ENCODE measurements around the gene LCN15. TPM values are rescaled to one million over a fixed set of nuclear protein-coding genes. Genes with fewer than 3 reads are reported as not detected.
"Not testable (repeated sequence)": the region's sequence is repeated elsewhere in the genome, so short reads cannot be mapped to it uniquely, and the experiment has no call there.

LCN15 gene
- total RNA-seq, 2 experiments from 2014 or later, result not detected

GRCh38 chr9:136762221-136762691, 2.1 kb downstream of the LCN15 start:
- no peaks in the 10 kb centered on the region for H3K9me3 ChIP-seq (ENCODE audit: low read length)
- H2AFZ ChIP-seq (ENCODE audit: low read length), result no peak overlapping the region
- no peak overlapping the region for H3K4me3 ChIP-seq (ENCODE audit: low read depth, low read length, poor library complexity, severe bottlenecking)
- no peak for TF ChIP-seq EZH2phosphoT487 (IDR thresholded peaks at IDR 0.05; ENCODE audit: borderline replicate concordance, low read depth, low read length)
- TF ChIP-seq CTCF (conservative IDR thresholded peaks at IDR 0.05; ENCODE audit: low read length), result no peak
- CTCF ChIA-PET (ENCODE audit: unreplicated experiment), result no interaction called here
- no peaks in the 10 kb centered on the region for H3K9me2 ChIP-seq (ENCODE audit: insufficient read depth, low read length)
- no TSS peak for BruUV-seq (replicated peaks)
- no peak overlapping the region for H3K27ac ChIP-seq (ENCODE audit: low read depth, low read length, poor library complexity, severe bottlenecking)
- H3K4me2 ChIP-seq (ENCODE audit: low read length), result no peak overlapping the region
- H4K20me1 ChIP-seq (ENCODE audit: insufficient read depth, low read length), result no peaks in the 10 kb centered on the region
- intact Hi-C loops (cut with micrococcal nuclease; ENCODE audit: unreplicated experiment), result no loop called here
- no peak for DNase-seq (ENCODE audit: low spot score)
- H3K79me2 ChIP-seq (ENCODE audit: insufficient read depth, low read depth, low read length), result no peaks in the 10 kb centered on the region
- POLR2A ChIA-PET, result no interaction called here
- H3K4me1 ChIP-seq (ENCODE audit: insufficient read depth, low read length, poor library complexity, severe bottlenecking), result peaks cover 3% of the 10 kb centered on the region
- H3K36me3 ChIP-seq (ENCODE audit: insufficient read depth, low read length), result no peaks in the 10 kb centered on the region

- H3K27ac ChIP-seq (ENCODE audit: low read depth, low read length, poor library complexity, severe bottlenecking), result no peak overlapping the region
- TF ChIP-seq EZH2phosphoT487 (IDR thresholded peaks at IDR 0.05; ENCODE audit: borderline replicate concordance, low read depth, low read length), result no peak
- TF ChIP-seq CTCF (conservative IDR thresholded peaks at IDR 0.05; ENCODE audit: low read length), result no peak
- H3K36me3 ChIP-seq (ENCODE audit: insufficient read depth, low read length), result no peaks in the 10 kb centered on the region
- no peaks in the 10 kb centered on the region for H3K79me2 ChIP-seq (ENCODE audit: insufficient read depth, low read depth, low read length)
- ChIA-PET POLR2A (no interaction called here), CTCF (ENCODE audit: unreplicated experiment) (interaction anchor here (0.7 kb wide), 1 partner anchor 276 kb away, joined by 12 read pairs; no protein-coding TSS in a partner anchor)
- no peaks in the 10 kb centered on the region for H3K9me2 ChIP-seq (ENCODE audit: insufficient read depth, low read length)
- H3K9me3 ChIP-seq (ENCODE audit: low read length), result no peaks in the 10 kb centered on the region
- BruUV-seq (replicated peaks), result no TSS peak
- DNase-seq (ENCODE audit: low spot score), result no peak
- H3K4me1 ChIP-seq (ENCODE audit: insufficient read depth, low read length, poor library complexity, severe bottlenecking), result peaks cover 3% of the 10 kb centered on the region
- intact Hi-C loops (cut with micrococcal nuclease; ENCODE audit: unreplicated experiment), result no loop called here
- H2AFZ ChIP-seq (ENCODE audit: low read length), result no peak overlapping the region
- H4K20me1 ChIP-seq (ENCODE audit: insufficient read depth, low read length), result no peaks in the 10 kb centered on the region
- H3K4me2 ChIP-seq (ENCODE audit: low read length), result no peak overlapping the region
- H3K4me3 ChIP-seq (ENCODE audit: low read depth, low read length, poor library complexity, severe bottlenecking), result no peak overlapping the region
Observed at GRCh38 chr9:136761545-136761981, 2.8 kb downstream of the LCN15 start.

- peak; percentile 78 for TF ChIP-seq CTCF (conservative IDR thresholded peaks at IDR 0.05; ENCODE audit: low read length)
- H3K79me2 ChIP-seq (ENCODE audit: insufficient read depth, low read depth, low read length); BruUV-seq (replicated peaks); H3K9me2 ChIP-seq (ENCODE audit: insufficient read depth, low read length); H3K9me3 ChIP-seq (ENCODE audit: low read length); H3K4me3 ChIP-seq (ENCODE audit: low read depth, low read length, poor library complexity, severe bottlenecking); H2AFZ ChIP-seq (ENCODE audit: low read length); H4K20me1 ChIP-seq (ENCODE audit: insufficient read depth, low read length); POLR2A ChIA-PET; H3K36me3 ChIP-seq (ENCODE audit: insufficient read depth, low read length); H3K4me2 ChIP-seq (ENCODE audit: low read length); intact Hi-C loops (cut with micrococcal nuclease; ENCODE audit: unreplicated experiment); H3K4me1 ChIP-seq (ENCODE audit: insufficient read depth, low read length, poor library complexity, severe bottlenecking); H3K27ac ChIP-seq (ENCODE audit: low read depth, low read length, poor library complexity, severe bottlenecking): not testable (repeated sequence)
- DNase-seq (ENCODE audit: low spot score), result peak; percentile 55
- CTCF ChIA-PET (ENCODE audit: unreplicated experiment), result interaction anchor here (0.7 kb wide), 1 partner anchor 275 kb away, joined by 12 read pairs; no protein-coding TSS in a partner anchor
Observed at GRCh38 chr9:136760834-136761544, 3.3 kb downstream of the LCN15 start.

Data from OCI-LY7 (cell line).